ENCODE measurements around the gene ZXDC. TPM values are rescaled to one million over a fixed set of nuclear protein-coding genes. Genes with fewer than 3 reads are reported as not detected.

The ZXDC gene
- total and polyA plus RNA-seq, 9 of the 15 experiments (the other 6 are each of a cell fraction or from before 2014, with no cell fraction given) = 0.59 to 13.4 (median 7.3) TPM

- no peak for TF ChIP-seq SNRNP70 (optimal IDR thresholded peaks at IDR 0.05; ENCODE audit: low read depth, low read length)
- TF ChIP-seq LCOR (CRISPR knock-in tag; IDR thresholded peaks at IDR 0.05) = no peak
- no peak for TF ChIP-seq TCF7L2 (IDR thresholded peaks at IDR 0.05; ENCODE audit: low read depth, low read length)
- TF ChIP-seq SIN3A (IDR thresholded peaks at IDR 0.05; ENCODE audit: borderline replicate concordance in 2 of 2, control insufficient read depth in 1 of 2, low read depth in 2 of 2, low read length in 2 of 2) = no peak
- no peak for TF ChIP-seq ZEB2 (IDR thresholded peaks at IDR 0.05)
- no peak for TF ChIP-seq CBFB (CRISPR knock-in tag; IDR thresholded peaks at IDR 0.05)
- TF ChIP-seq CBX8 (IDR thresholded peaks at IDR 0.05; ENCODE audit: borderline replicate concordance, extremely low read depth, low read depth, low read length, poor library complexity, severe bottlenecking) = no peak
Observed at GRCh38 chr3:126493051-126493450, 17.4 kb upstream of the ZXDC start (continued).

GRCh38 chr3:126491221-126492013 is 15.7 kb upstream of the ZXDC start:
- BruUV-seq (replicated peaks) = no TSS peak
- no peaks in the 10 kb centered on the region; the same call in 1 of the 2 replicates for H4K20me1 ChIP-seq (replicated peaks; ENCODE audit: control insufficient read depth, insufficient read depth, low read length)
- peaks cover 10 to 51% of the 10 kb centered on the region in 2 experiments; a peak in 4 of 5 replicates for H3K27me3 ChIP-seq (ENCODE audit: control insufficient read depth in 2 of 2, insufficient read depth in 2 of 2, low read length in 2 of 2)
- no peak for TF ChIP-seq MXI1 (IDR thresholded peaks at IDR 0.05; ENCODE audit: low read depth, low read length)
- no peak overlapping the region for H3K27ac ChIP-seq (ENCODE audit: extremely low read depth, low read depth, low read length)
- no peaks in the 10 kb centered on the region for H3K9me3 ChIP-seq (replicated peaks; ENCODE audit: control insufficient read depth, insufficient read depth, low read depth, low read length)
- intact Hi-C loops (cut with micrococcal nuclease) = no loop called here
- H3K4me1 ChIP-seq (replicated peaks in 1 of 2; ENCODE audit: control insufficient read depth in 2 of 2, insufficient read depth in 2 of 2, low read length in 2 of 2) = no peaks in the 10 kb centered on the region; a peak in 1 of 5 replicates
- FAIRE-seq (no peak), ATAC-seq (no peak), DNase-seq (ENCODE audit: extremely low read depth in 1 of 4, low spot score in 3 of 4) (no peak)
- 8% methylated on average over 20 of the region's 21 CpGs for WGBS (ENCODE audit: insufficient coverage, low coverage, missing lambda C conversion rate)
- no peak overlapping the region for H2AFZ ChIP-seq (ENCODE audit: low read depth, low read length)
- no peaks in the 10 kb centered on the region for H3K36me3 ChIP-seq (ENCODE audit: control insufficient read depth, insufficient read depth, low read length)
- CTCF ChIA-PET (ENCODE audit: low intra/inter-chr PET ratio) = no interaction called here
- POLR2A ChIA-PET = no interaction called here
- H3K9ac ChIP-seq (ENCODE audit: insufficient read depth in 1 of 2, low read depth in 2 of 2, low read length in 2 of 2) = no peak overlapping the region
- no peak overlapping the region for H3K4me3 ChIP-seq
- no peaks in the 10 kb centered on the region for H3K9me1 ChIP-seq (ENCODE audit: control insufficient read depth, insufficient read depth, low read length)
- H3K79me2 ChIP-seq (ENCODE audit: control insufficient read depth, insufficient read depth, low read length) = no peaks in the 10 kb centered on the region
- in situ Hi-C loops (cut with MboI) = no loop called here
- no peak overlapping the region for H3K4me2 ChIP-seq (ENCODE audit: insufficient read depth, low read length)
